ENCODE data around the gene PDE1C. TPM values are rescaled to one million over a fixed set of nuclear protein-coding genes. Genes with fewer than 3 reads are reported as not detected.
A peak's percentile ranks its signal among the peaks of the same experiment; 100 is the strongest.

Gene PDE1C
- total and polyA plus RNA-seq, 2 of the 4 experiments (the other 2 are of a cell fraction): 14.2 to 61.5 TPM

GRCh38 chr7:32043688-32044087, 26.5 kb downstream of the PDE1C start:
- WGBS, 2 experiments (ENCODE audit: extremely low coverage in 2 of 2, insufficient read length in 1 of 2): no CpG with 5 or more reads among the region's 3 CpGs
- no peak overlapping the region for H2BK20ac ChIP-seq (ENCODE audit: low read depth, low read length)
- no peak overlapping the region for H3K4me3 ChIP-seq (ENCODE audit: insufficient read depth, low read depth, low read length)
- H3K18ac ChIP-seq (ENCODE audit: low read depth, low read length): no peak overlapping the region
- no peak overlapping the region for H2AK5ac ChIP-seq (ENCODE audit: low read depth, low read length)
- no peak overlapping the region for H4K91ac ChIP-seq (ENCODE audit: insufficient read depth, low read depth, low read length)
- no peak overlapping the region for H2BK15ac ChIP-seq (ENCODE audit: low read depth, low read length)
- DNase-seq (peak; percentile 83), ATAC-seq (ENCODE audit: low read depth) (peak; percentile 76)
- H4K20me1 ChIP-seq (ENCODE audit: insufficient read depth, low read length): no peaks in the 10 kb centered on the region
- no peak for TF ChIP-seq NFE2L2 (IDR thresholded peaks at IDR 0.05; ENCODE audit: low read depth, low read length)
- no peak for TF ChIP-seq MAFK (IDR thresholded peaks at IDR 0.05; ENCODE audit: low read depth, low read length)
- no peak for TF ChIP-seq BHLHE40 (IDR thresholded peaks at IDR 0.05; ENCODE audit: low read depth, low read length)
- TF ChIP-seq FOS (IDR thresholded peaks at IDR 0.05; ENCODE audit: low read depth, low read length): peak; percentile 35
- no peak for TF ChIP-seq SMC3 (IDR thresholded peaks at IDR 0.05; ENCODE audit: low read depth, low read length)
- TF ChIP-seq RCOR1 (IDR thresholded peaks at IDR 0.05; ENCODE audit: insufficient replicate concordance, low read length): no peak
- TF ChIP-seq MAZ (IDR thresholded peaks at IDR 0.05; ENCODE audit: borderline replicate concordance, low read depth, low read length): no peak
- no peak for TF ChIP-seq CTCF (conservative IDR thresholded peaks at IDR 0.05; ENCODE audit: low read depth, low read length)
- no peak for TF ChIP-seq USF2 (IDR thresholded peaks at IDR 0.05; ENCODE audit: low read depth, low read length)
- TF ChIP-seq POLR2A (IDR thresholded peaks at IDR 0.05; ENCODE audit: low read depth, low read length): no peak
- TF ChIP-seq RFX5 (IDR thresholded peaks at IDR 0.05; ENCODE audit: low read depth, low read length): peak; percentile 90
- TF ChIP-seq RAD21 (IDR thresholded peaks at IDR 0.05; ENCODE audit: low read length): no peak
- TF ChIP-seq CEBPB (IDR thresholded peaks at IDR 0.05; ENCODE audit: low read depth, low read length): no peak
- no peak for TF ChIP-seq CHD1 (IDR thresholded peaks at IDR 0.05; ENCODE audit: low read depth, low read length)
- no peak overlapping the region for H3K23ac ChIP-seq (ENCODE audit: low read depth, low read length)
- H2BK120ac ChIP-seq (ENCODE audit: low read depth, low read length): no peak overlapping the region
- in situ Hi-C loops (cut with MboI; ENCODE audit: low sequenced_read_pairs) (no loop called here), intact Hi-C loops (cut with micrococcal nuclease) (loop anchor here (10.0 kb wide), 1 partner anchor 441 kb away; no protein-coding TSS in a partner anchor), dilution Hi-C loops (cut with HindIII; ENCODE audit: low sequenced_read_pairs, unreplicated experiment) (no loop called here)
- POLR2A ChIA-PET (ENCODE audit: unreplicated experiment): no interaction called here
- no peak overlapping the region for H4K8ac ChIP-seq (ENCODE audit: low read depth in 2 of 2, low read length in 2 of 2)
- H3K56ac ChIP-seq (ENCODE audit: extremely low read depth, insufficient read depth, low read length): no peak overlapping the region
- H3K36me3 ChIP-seq (ENCODE audit: control insufficient read depth, insufficient read depth, low read length): no peaks in the 10 kb centered on the region
- H3K9ac ChIP-seq (ENCODE audit: low read depth, low read length): no peak overlapping the region
- CTCF ChIA-PET: no interaction called here
- H3K27ac ChIP-seq (ENCODE audit: insufficient read depth, low read length): no peak overlapping the region
- no peak overlapping the region for H3K14ac ChIP-seq (replicated peaks; ENCODE audit: low read depth, low read length)
- peak overlapping the region; percentile 64 for H2BK5ac ChIP-seq (ENCODE audit: low read depth, low read length, poor library complexity, severe bottlenecking)
- no TSS peak for BruUV-seq (replicated peaks)
- H3K9me1 ChIP-seq (ENCODE audit: insufficient read depth, low read length): peaks cover 6% of the 10 kb centered on the region; the same call in 1 of the 2 replicates
- no peak overlapping the region for H3K4me2 ChIP-seq (ENCODE audit: low read depth, low read length)
- peaks cover 23 to 27% of the 10 kb centered on the region in 2 experiments; a peak in 3 of 4 replicates for H3K79me1 ChIP-seq (ENCODE audit: low read depth in 1 of 2, low read length in 2 of 2)
- peaks cover 4% of the 10 kb centered on the region for H3K4me1 ChIP-seq (ENCODE audit: control insufficient read depth, insufficient read depth, low read length)
- no peak overlapping the region for H2AFZ ChIP-seq (replicated peaks; ENCODE audit: low read length, poor library complexity)
- H2AK9ac ChIP-seq (replicated peaks; ENCODE audit: low read depth, low read length, poor library complexity): no peak overlapping the region
- no peaks in the 10 kb centered on the region for H3K9me3 ChIP-seq (ENCODE audit: control insufficient read depth, insufficient read depth, low read length)
- no peak overlapping the region for H4K5ac ChIP-seq (ENCODE audit: low read depth, low read length)
- no peak overlapping the region; the same call in 1 of the 2 replicates for H3K4ac ChIP-seq (ENCODE audit: low read depth, low read length)
- no peaks in the 10 kb centered on the region for H3K27me3 ChIP-seq (ENCODE audit: control insufficient read depth, insufficient read depth, low read length)

Data from IMR-90 (cell line).